Activated T-cell treated with anti-CD3 and anti-CD28 coated beads for 1 hour (primary cell): Measurements from ENCODE around the gene PFKM.
"Not testable (repeated sequence)": the region's sequence is repeated elsewhere in the genome, so short reads cannot be mapped to it uniquely, and the experiment has no call there.

Source experiments
- DNase-seq: peaks from one replicate; pipeline ENCODE4 v3.0.0-alpha.2; 2020; ENCODE audit warnings: low read depth

The PFKM gene

DNA sequence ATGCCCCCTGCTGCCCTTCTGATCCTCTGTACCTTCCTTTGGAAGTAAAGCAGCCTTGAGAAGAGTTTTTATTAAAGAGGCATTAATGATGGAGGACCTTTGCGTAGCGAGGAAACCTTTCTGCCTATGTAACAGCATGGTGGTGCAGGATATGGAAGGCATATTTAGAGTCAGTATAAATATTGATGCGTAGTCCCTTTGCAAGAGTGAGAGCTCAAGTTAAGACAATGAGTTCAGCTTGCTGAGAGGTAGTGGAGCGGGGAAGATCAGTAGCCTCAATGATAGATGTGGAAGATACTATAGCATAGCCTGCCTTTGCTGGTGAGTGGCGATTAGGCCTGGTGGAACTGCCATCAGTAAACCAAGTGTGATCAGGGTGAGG, 7.9 kb upstream of the PFKM start:
- not testable (repeated sequence) for DNase-seq

DNA sequence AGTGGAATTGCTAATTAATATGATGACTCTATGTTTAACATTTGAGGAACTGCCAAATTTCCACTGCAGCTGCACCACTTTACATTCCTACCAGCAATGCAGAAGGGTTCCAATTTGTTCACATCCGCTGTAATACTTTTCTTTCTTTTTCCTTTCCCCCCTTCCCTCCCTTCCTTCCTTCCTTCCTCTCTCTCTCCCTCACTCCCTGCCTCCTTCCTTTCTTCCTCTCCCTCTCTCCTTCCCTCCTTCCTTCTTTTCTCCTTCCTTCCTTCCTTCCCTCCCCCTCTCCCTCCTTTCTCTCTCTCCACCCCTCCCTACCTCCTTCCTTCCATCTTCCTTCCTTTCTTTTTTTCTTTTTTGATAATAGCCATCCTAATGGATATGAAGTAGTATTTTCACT, 3.2 kb upstream of the PFKM start:
- no peak for DNase-seq

- no peak for DNase-seq
These were observed 786 bp upstream of the PFKM start for GRCh38 chr12:48118284-48118871.

GRCh38 chr12:48119834-48120195, 651 bp downstream of the PFKM start:
- DNase-seq: no peak

DNA sequence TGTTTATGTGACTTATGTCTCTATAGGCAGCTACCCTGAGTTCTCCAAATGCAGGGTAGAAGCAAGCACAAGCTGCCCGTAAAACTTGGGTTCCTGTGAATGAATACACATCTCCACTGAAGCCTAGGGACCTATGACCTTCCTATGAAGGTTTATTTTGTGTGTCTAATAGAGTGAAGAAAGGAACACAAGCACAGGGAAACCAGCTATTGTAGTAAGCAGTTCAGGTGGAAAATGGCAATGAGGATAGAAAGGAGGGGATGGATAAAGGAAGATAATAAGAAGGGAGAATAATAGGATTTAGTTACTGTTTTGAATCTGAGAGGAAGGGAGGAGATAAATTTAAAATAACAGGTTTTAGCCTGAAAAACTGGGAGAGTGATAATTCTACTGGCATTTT, 2.4 kb downstream of the PFKM start:
- DNase-seq: no peak

DNA sequence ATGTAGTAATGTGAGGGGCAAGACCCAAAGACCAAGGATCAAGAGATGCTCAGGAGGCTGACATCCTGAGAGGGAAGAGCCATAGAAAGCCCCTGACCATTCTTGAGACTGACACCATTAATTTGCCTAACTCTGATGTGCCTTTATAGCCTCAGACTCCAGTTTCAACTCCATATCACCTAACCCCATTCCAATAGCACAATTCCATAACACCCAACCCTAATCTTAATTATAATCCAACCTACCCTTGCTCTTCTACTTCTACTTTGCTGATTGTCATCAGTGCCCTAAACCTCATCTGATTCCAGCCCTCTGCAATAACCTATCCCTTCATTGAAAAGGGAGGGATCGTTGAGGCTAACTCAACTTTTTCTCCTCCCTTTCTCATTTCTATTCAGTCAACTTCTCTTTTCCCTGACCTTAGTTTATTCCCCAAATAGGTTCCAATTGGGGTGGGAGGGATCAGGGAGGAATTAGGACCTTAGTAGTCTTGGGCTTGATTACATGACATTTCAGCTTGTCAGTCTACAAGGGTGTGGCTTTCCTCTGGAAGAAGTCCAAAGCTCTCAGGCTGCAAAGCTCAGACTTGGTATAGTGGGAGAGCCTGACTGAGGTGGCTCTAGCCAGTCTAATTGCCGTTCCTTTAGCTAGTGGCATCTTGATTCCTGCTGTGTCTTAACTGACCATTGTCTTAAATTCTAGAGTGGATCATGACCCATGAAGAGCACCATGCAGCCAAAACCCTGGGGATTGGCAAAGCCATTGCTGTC, 3.1 kb downstream of the PFKM start:
- DNase-seq: no peak

- no peak for DNase-seq
These were observed 4.0 kb downstream of the PFKM start for GRCh38 chr12:48123169-48123568.

DNA sequence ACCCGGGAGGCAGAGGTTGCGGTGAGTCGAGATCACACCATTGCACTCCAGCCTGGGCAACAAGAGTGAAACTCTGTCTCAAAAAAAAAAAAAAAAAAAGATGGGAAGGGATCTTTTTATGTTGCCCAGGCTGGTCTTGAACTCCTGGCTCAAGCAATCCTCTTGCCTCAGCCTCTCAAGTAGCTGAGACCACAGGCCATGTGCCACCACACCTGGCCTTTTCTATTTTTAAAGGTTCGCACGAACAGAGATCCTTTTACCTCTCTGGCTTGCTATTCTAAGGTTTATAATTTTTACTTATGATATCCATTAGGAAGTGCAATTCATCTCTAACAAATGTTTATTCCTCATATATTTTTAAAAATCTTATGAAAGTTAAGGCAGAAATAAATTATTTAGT, 6.4 kb downstream of the PFKM start:
- DNase-seq: not testable (repeated sequence)

DNA sequence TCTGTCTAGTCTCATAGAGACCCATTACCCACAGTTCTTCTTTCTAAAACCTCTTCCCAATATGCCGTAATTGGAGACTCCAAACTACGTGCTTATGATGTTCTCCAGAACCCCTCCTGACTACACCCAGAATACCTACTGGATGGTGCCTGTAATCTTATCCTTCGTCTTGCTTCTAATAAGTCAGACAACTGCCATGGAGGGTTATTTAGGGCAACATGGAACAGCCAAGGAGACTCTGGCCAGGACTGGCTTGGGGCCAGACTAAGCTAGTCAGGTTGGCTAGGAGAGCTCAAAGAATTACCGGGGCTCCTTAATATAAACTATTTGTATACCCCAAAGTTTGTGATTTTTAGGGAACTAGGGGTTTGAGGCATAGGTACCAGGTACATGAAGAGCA, 6.8 kb downstream of the PFKM start:
- DNase-seq: no peak

DNA sequence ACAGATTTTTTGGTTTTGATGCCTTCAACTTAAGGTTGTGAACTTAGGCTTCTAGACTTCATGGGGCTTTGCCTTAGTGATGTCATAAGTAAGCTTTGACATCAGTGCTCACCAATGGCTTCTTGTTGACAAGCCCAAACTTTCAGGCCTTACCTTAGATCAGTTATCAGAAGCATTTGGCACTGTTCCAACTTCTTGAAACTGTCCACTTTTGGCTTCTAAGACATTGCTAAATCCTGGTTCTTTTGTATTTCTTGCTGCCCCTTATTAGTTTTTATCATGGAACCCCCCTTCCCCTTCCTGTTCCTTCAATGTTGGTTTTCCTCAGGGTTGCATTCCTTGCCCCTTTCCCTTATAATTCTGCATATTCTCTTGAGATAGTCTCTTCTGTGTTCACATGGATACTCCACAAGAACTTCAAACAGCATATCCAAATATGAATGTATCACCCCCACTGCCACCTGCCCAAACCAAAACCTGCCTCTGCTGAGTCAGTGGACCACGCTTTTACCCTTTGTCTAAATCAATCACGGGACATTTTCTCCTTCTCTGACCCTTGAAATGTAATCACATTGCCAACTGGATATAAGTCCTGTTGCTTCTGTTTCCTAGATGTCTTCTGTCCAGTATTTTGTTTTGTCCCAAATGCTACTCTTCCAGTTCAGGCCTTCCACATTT, 7.9 kb downstream of the PFKM start:
- DNase-seq: no peak

DNA sequence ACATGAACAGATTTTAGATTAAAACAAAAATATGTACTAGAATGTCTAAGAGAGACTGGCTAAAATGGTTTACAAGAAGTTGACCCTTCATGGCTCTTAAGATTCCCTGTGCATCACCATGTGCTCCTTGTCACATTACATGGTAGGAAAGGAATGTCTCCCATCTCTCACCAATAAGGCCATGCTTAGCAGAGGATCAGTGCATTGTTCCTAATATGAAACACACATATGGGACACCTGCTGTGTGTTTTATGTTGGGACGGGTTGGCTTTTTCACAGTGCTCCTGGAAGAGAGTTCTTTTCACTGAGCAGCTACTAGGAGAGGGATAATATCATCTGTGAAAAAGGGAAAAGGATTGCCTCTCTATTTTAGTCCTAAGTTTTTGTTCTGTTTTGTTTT, 9.6 kb downstream of the PFKM start:
- no peak for DNase-seq

- no peak for DNase-seq
These were observed 10.2 kb downstream of the PFKM start for GRCh38 chr12:48129376-48129775.

- no peak for DNase-seq
These were observed 12.4 kb downstream of the PFKM start for GRCh38 chr12:48131517-48131916.

- DNase-seq: no peak
These were observed 13.7 kb downstream of the PFKM start for GRCh38 chr12:48132826-48133225.

DNA sequence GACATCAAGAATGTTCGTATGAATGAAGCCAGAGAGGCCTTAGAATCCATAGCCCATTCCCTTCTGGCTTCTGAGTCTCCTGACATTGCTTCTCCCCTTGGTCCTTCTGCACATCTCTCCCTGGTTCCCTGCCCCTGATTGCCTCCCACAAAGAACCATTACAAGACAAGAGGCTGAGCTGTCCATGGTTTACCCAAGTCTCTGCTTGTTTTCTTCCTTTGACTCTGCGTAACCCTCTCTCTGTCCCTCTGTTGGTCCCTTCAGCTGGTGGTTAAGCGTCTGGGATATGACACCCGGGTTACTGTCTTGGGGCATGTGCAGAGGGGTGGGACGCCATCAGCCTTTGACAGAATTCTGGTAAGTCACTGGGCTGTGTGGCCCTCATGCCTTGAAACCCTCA, 15.9 kb downstream of the PFKM start:
- no peak for DNase-seq

DNA sequence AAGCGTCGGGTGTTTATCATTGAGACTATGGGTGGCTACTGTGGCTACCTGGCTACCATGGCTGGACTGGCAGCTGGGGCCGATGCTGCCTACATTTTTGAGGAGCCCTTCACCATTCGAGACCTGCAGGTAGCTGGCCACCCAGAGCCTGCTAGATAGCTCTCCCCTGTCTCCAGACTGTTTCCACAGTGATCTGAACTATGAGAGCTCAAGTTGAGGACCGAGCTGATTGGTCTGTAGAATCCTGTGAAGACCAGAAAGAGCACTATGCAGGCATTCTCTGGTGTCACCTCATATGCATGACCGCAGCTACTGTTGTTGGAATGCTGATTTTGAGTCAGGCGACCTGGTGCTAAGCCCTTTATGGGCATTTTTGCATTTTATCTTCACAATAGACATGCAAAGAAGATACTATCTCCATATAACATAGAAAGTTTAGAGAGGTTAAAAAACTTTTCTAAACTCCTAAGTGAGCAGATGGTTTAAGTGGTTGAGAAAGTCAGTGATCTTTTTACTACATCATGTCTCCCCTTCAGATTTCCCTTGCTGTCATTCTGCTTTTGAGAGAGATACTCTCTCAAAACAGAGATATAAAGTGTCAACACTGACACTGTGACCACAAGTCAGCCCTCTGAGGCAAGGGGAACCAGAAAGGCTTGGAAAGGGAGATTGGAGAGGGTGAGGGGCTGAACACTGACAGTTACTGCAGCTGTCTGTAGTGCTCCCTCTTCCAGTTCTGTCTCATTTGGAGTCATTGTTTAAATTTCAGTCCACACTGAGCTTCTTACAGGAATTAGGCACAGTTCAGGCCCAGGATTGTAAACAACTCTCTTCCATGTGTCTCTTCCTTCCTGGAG, 23.9 kb downstream of the PFKM start:
- no peak for DNase-seq

GRCh38 chr12:48143898-48144297, 24.7 kb downstream of the PFKM start:
- no peak for DNase-seq

- DNase-seq: no peak
These were observed 26.8 kb downstream of the PFKM start for GRCh38 chr12:48145981-48146380.

- DNase-seq: no peak
These were observed 32.1 kb downstream of the PFKM start for GRCh38 chr12:48151103-48151771.

GRCh38 chr12:48155786-48156185, 36.6 kb downstream of the PFKM start:
- DNase-seq: not testable (repeated sequence)

DNA sequence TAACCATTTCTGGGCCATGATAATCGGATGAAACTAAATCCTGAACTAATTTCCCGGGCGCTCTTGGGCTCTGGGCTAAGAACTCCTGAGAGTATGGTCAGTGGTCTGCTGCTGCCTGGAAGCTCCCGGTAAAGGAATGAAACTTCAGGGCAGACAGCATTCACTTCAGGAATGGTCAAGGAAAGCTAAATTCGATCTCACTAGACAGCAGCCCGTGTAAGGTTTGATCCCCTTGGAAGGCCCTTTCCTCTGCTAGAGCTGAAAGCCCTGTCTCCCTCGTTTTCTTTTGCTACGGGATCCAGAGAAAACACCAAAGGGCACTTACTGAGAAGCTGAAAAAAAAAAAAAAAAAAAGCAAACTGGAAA, 37.5 kb downstream of the PFKM start:
- no peak for DNase-seq
